Measurements from ENCODE around the gene COL18A1. TPM values are rescaled to one million over a fixed set of nuclear protein-coding genes. Genes with fewer than 3 reads are reported as not detected.

The COL18A1 gene
- total and polyA plus RNA-seq, 3 donors from 2014 or later, result 53.2 to 165 (median 111) TPM

DNA sequence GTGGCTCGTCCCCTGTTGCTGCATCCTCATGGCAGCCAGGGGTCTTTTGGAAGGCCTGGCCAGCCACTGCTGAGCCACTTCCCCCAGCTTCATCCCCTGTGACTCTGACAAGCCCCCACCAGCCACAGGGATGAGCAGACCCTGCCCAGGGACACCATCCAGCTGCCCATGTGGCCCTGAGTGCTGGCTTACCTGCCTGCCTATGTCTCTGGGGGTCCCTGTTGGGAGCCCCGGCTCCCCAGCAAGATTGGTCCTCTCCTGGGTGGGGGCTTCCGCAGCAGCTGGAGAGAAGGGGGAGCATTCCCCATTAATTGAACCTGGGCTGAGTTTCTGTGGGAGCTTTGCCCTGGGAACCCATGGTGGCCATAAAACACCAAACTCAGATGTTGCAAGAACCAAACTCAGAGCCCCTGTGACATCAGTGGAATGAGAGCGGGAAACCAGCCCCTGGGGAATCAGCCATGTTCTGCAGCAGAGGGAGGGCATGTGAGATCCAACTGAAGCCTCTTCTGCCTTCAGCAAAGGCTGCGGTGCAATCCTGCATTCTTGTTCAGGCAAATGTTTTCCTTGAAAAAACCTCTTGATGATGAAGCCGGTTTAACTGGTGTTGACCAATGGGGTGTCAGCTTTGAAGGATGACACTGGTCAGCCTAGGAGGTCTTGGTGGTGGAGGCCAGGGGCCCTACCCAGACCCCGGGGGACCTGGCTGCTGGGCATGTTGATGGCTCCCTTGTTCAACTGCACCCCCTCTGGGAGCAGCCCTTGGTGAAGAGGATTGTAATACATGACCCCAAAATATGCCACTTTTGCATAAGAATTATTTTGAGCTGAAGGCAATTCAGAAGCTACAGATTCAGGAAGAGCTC is 28.3 kb upstream of the COL18A1 start:
- no peak overlapping the region for H3K4me3 ChIP-seq
- no peaks in the 10 kb centered on the region for H3K36me3 ChIP-seq (ENCODE audit: low read depth, missing control alignments)
- no peaks in the 10 kb centered on the region for H3K9me3 ChIP-seq
- no peaks in the 10 kb centered on the region for H3K4me1 ChIP-seq
- no peaks in the 10 kb centered on the region for H3K27me3 ChIP-seq
- DNase-seq, result no peak
- WGBS, 2 donors, result 96 to 100% methylated on average over 4 to 7 of the region's 7 CpGs
- intact Hi-C loops (cut with DNase I; ENCODE audit: low total_unique reads), result no loop called here
- H3K27ac ChIP-seq, result no peak overlapping the region
- TF ChIP-seq POLR2A (IDR thresholded peaks at IDR 0.05), result no peak
- TF ChIP-seq, protein P1, sequence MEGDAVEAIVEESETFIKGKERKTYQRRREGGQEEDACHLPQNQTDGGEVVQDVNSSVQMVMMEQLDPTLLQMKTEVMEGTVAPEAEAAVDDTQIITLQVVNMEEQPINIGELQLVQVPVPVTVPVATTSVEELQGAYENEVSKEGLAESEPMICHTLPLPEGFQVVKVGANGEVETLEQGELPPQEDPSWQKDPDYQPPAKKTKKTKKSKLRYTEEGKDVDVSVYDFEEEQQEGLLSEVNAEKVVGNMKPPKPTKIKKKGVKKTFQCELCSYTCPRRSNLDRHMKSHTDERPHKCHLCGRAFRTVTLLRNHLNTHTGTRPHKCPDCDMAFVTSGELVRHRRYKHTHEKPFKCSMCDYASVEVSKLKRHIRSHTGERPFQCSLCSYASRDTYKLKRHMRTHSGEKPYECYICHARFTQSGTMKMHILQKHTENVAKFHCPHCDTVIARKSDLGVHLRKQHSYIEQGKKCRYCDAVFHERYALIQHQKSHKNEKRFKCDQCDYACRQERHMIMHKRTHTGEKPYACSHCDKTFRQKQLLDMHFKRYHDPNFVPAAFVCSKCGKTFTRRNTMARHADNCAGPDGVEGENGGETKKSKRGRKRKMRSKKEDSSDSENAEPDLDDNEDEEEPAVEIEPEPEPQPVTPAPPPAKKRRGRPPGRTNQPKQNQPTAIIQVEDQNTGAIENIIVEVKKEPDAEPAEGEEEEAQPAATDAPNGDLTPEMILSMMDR (IDR thresholded peaks at IDR 0.05), result no peak

DNA sequence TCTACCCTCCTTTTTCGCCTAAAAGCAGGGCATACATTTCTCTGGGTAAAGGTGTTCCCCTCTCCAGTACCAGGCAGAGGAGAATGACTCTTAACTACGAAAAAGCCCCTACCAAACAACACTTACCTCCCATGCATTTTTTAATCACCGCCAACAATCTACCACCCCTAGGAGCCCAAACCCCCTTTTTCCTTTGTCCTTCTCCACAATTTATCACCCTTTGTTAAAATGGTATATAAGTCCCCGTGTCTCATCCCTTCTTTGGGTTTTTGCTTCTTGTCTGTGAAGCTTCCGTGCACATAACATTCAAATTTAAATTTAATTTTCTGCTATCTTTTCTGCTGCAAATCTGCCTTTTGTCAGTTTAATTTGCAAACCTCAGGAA is 27.6 kb upstream of the COL18A1 start:
- no peak overlapping the region for H3K4me3 ChIP-seq
- TF ChIP-seq POLR2A (IDR thresholded peaks at IDR 0.05), result no peak
- TF ChIP-seq, protein P1 (IDR thresholded peaks at IDR 0.05), result no peak
- H3K9me3 ChIP-seq, result no peaks in the 10 kb centered on the region
- H3K36me3 ChIP-seq (ENCODE audit: low read depth, missing control alignments), result no peaks in the 10 kb centered on the region
- no peaks in the 10 kb centered on the region for H3K27me3 ChIP-seq
- DNase-seq, result no peak
- H3K27ac ChIP-seq, result no peak overlapping the region
- 87 to 94% methylated on average over 5 of the region's 5 CpGs for WGBS, 2 donors
- intact Hi-C loops (cut with DNase I; ENCODE audit: low total_unique reads), result no loop called here
- no peaks in the 10 kb centered on the region for H3K4me1 ChIP-seq

DNA sequence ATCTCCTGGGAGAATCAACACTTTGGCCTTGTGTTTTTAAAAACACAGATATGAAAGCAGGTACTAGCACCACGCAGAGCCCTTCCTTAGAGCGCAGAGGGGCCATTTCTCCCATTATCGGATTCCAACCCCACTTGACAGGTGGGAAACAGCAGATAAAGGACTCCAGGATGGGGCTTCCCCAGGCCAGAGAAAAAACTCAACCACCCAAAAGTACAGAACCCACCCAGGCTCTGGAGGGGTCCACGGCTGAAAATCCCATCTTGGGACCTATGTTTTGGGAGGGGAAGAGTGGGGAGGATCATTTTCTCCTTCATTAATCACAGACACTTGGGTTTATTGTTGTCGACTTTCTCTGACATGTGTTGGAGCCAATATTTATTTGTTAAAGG is 27.1 kb upstream of the COL18A1 start:
- intact Hi-C loops (cut with DNase I; ENCODE audit: low total_unique reads), result no loop called here
- no peaks in the 10 kb centered on the region for H3K4me1 ChIP-seq
- no peak for TF ChIP-seq POLR2A (IDR thresholded peaks at IDR 0.05)
- TF ChIP-seq, protein P1 (IDR thresholded peaks at IDR 0.05), result no peak
- no peak overlapping the region for H3K4me3 ChIP-seq
- no peaks in the 10 kb centered on the region for H3K36me3 ChIP-seq (ENCODE audit: low read depth, missing control alignments)
- no peaks in the 10 kb centered on the region for H3K27me3 ChIP-seq
- WGBS, 2 donors, result 84 to 86% methylated on average over 5 of the region's 5 CpGs
- no peak for DNase-seq
- no peak overlapping the region for H3K27ac ChIP-seq
- H3K9me3 ChIP-seq, result no peaks in the 10 kb centered on the region

DNA sequence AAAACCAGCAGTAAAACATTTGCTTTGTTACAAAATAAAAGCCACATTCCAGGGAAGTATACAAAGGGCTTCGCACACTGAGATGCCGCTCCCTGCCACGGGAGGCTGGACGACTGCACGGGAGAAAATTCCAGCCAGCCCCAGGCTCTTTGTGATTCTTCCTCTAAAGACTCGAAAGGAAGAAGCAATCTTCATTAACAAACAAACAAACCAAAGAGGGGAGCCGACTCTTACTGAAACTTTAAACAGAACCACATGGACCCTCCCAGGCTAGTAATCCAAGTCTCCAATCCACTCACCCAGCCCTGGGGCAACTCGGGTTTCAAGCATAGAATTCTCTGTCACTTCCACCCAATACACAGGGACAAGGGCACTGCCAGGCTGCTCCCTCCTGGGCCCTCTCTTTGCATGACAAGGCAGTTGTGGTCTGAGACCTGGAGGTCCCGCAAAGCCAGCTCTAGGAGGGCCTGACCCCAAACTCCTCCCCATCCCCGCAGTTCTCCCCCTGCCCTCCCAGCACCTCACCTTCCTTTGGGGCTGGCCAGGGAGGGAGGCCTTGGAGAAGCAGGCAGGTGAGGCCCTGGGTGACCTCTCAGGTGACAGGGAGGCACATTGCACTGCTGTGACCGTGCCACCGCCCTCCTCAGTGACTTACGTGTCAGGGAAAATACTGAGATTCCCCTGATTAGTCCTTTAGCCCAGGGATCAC is 26.6 kb upstream of the COL18A1 start:
- intact Hi-C loops (cut with DNase I; ENCODE audit: low total_unique reads), result no loop called here
- H3K36me3 ChIP-seq (ENCODE audit: low read depth, missing control alignments), result no peaks in the 10 kb centered on the region
- no peaks in the 10 kb centered on the region for H3K9me3 ChIP-seq
- H3K27me3 ChIP-seq, result no peaks in the 10 kb centered on the region
- no peak overlapping the region for H3K27ac ChIP-seq
- TF ChIP-seq, protein P1 (IDR thresholded peaks at IDR 0.05), result no peak
- TF ChIP-seq POLR2A (IDR thresholded peaks at IDR 0.05), result no peak
- no peak for DNase-seq
- 76 to 87% methylated on average over 13 of the region's 13 CpGs for WGBS, 2 donors
- H3K4me3 ChIP-seq, result no peak overlapping the region
- no peaks in the 10 kb centered on the region for H3K4me1 ChIP-seq
